SK-N-MC (cell line): Measurements from ENCODE around the gene ELK3.

Experiments used
- EZH2 ChIP-seq: fragments of 200-600 bp; sonication (generic); IDR thresholded peaks from one replicate; pipeline ENCODE4 v1.6.1; 2017; ENCODE audit warnings: antibody characterized with exemption
- POLR2AphosphoS5 ChIP-seq: IDR thresholded peaks from 2 replicates; pipeline ENCODE4 v1.6.1; 2012; ENCODE audit warnings: mild to moderate bottlenecking, low read depth, low read length, borderline replicate concordance

GRCh38 chr12:96247563-96247962 lies 53.4 kb downstream of the ELK3 start:
- TF ChIP-seq POLR2AphosphoS5 (no peak), EZH2 (no peak)
